ENCODE measurements around the gene CAPN15.
"Not testable (repeated sequence)": the region's sequence is repeated elsewhere in the genome, so short reads cannot be mapped to it uniquely, and the experiment has no call there.

CAPN15 gene

DNA sequence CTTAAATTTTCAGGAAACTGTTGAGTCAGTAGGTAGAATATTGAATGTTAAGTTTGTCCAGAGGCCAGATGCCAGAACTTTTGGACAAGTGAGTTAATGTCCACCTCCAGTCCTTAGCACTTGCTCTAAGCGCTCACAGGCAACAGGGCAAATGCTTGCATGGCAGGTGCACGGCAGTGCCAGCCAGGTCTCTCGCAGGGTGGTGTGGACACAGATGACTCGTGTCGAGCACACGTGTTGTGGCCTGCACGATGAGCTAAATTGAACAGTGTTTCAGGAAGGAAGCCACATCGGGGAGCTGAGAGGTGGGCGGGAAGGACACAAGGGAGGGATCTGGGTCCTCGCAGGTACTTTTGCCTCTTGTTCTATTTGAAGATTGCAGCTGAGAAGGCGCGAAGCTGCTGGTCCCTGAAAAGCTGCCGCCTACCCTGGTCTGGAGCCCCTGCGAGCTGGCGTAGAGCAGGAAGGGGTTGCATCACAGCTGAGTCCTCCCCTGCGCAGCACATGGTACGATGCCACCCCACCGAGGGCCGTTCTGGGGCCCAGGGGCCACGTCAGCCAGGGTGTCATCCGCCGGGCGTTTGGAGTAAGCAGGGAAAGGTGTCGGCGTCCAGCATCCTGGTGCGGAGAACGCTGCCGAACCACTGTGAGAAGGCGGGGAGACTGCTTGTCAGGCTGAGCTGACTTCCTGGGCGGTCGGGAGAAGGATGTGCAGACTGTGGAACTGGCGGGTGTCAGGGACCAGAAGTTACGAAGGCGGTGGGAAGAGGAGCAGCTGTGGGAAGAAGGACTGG, 68.6 kb downstream of the CAPN15 start:
- TF ChIP-seq, protein P1, sequence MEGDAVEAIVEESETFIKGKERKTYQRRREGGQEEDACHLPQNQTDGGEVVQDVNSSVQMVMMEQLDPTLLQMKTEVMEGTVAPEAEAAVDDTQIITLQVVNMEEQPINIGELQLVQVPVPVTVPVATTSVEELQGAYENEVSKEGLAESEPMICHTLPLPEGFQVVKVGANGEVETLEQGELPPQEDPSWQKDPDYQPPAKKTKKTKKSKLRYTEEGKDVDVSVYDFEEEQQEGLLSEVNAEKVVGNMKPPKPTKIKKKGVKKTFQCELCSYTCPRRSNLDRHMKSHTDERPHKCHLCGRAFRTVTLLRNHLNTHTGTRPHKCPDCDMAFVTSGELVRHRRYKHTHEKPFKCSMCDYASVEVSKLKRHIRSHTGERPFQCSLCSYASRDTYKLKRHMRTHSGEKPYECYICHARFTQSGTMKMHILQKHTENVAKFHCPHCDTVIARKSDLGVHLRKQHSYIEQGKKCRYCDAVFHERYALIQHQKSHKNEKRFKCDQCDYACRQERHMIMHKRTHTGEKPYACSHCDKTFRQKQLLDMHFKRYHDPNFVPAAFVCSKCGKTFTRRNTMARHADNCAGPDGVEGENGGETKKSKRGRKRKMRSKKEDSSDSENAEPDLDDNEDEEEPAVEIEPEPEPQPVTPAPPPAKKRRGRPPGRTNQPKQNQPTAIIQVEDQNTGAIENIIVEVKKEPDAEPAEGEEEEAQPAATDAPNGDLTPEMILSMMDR (IDR thresholded peaks at IDR 0.05; ENCODE audit: low read depth, low read length), result no peak
- TF ChIP-seq MYC (IDR thresholded peaks at IDR 0.05; ENCODE audit: low read depth, low read length) (peak; percentile 30; the same call in 1 of the 2 replicates), POLR2A (IDR thresholded peaks at IDR 0.05; ENCODE audit: extremely low read depth, insufficient read length) (no peak)
- TF ChIP-seq, protein P2, sequence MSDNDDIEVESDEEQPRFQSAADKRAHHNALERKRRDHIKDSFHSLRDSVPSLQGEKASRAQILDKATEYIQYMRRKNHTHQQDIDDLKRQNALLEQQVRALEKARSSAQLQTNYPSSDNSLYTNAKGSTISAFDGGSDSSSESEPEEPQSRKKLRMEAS (IDR thresholded peaks at IDR 0.05; ENCODE audit: low read depth, low read length), result peak; percentile 71; the same call in 1 of the 2 replicates
- peak; percentile 55 for DNase-seq (ENCODE audit: low read depth)
- H3K4me3 ChIP-seq (ENCODE audit: low read depth, low read length), result no peak overlapping the region

DNA sequence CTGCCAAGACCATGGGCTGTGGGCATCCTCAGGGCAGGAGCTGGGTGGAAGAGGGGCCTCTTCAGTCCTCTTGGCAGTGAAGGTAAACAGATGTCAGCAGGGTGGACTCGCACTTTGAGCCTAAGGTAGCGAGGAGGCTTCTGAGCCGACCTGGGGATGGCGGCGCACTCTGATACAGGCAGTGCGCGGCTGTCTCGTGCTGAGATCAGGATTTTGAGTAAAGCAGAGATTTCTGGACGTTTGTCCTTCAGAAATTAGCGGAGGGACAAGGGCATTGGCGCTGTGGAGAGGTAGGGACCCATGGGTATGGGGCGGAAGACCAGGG, 69.2 kb downstream of the CAPN15 start:
- TF ChIP-seq POLR2A (IDR thresholded peaks at IDR 0.05; ENCODE audit: extremely low read depth, insufficient read length), result no peak
- TF ChIP-seq MYC (IDR thresholded peaks at IDR 0.05; ENCODE audit: low read depth, low read length), result no peak
- TF ChIP-seq, protein P2 (IDR thresholded peaks at IDR 0.05; ENCODE audit: low read depth, low read length), result no peak
- TF ChIP-seq, protein P1 (IDR thresholded peaks at IDR 0.05; ENCODE audit: low read depth, low read length), result no peak
- H3K4me3 ChIP-seq (ENCODE audit: low read depth, low read length), result no peak overlapping the region
- no peak for DNase-seq (ENCODE audit: low read depth)

DNA sequence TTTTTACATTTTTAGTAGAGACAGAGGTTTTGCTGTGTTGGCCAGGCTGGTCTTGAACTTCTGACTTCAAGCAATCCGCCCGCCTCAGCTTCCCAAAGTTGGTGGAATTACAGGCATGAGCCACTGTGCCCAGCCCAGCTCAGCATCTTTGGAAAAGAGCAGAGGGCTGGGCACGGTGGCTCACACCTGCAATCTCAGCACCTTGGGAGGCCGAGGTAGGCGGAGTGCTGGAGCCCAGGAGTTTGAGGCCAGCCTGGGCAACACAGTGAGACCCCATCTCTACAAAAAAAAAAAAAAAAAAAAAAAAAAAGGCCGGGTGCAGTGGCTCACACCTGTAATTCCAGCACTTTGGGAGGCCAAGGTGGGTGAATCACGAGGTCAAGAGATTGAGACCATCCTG, 70.1 kb downstream of the CAPN15 start:
- not testable (repeated sequence) for H3K4me3 ChIP-seq (ENCODE audit: low read depth, low read length); DNase-seq (ENCODE audit: low read depth)

DNA sequence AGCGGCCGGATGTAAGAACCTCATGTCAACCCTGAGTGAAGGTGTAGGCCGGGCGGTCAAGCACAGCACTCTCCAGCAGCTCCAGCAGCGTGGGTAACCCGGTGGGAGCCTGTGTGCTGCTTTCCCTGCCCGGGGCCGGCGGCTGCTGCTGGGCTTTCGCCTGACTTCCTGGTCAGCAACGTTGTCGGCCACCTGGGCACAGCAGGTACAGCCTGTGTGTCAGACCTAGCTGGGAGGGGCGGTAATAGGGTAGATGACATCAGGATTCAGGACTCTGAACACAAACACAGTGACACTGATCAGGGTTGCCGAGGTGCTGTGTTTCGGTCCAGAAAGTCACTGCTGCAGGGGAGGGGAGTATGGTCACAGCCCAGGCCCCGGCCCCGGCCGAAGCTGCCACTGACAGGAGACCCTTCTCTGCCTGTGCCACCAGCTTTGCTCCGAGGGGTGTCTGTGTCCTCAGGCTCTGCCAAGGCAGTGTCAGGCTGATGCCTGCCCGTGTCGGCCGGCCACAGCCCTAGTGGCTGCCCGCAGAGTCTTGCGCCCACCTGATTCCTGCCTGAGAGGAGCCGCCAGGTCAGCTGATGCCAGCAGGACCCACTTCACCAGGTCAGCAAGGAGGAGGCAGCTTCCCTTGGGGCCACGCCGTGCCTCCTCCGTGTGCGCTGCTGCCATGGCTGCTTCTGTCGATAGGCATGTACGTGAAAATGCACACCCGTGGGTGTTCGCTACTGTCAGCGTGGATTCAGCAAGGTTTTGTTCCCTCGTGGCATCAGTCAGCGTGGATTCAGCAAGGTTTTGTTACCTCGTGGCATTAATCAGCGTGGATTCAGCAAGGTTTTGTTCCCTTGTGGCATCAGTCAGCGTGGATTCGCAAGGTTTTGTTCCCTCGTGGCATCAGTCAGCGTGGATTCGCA, 71.6 kb downstream of the CAPN15 start:
- TF ChIP-seq POLR2A (IDR thresholded peaks at IDR 0.05; ENCODE audit: extremely low read depth, insufficient read length) (no peak), MYC (IDR thresholded peaks at IDR 0.05; ENCODE audit: low read depth, low read length) (no peak)
- TF ChIP-seq, protein P1 (IDR thresholded peaks at IDR 0.05; ENCODE audit: low read depth, low read length), result no peak
- TF ChIP-seq, protein P2 (IDR thresholded peaks at IDR 0.05; ENCODE audit: low read depth, low read length), result no peak
- no peak for DNase-seq (ENCODE audit: low read depth)
- no peak overlapping the region for H3K4me3 ChIP-seq (ENCODE audit: low read depth, low read length)

DNA sequence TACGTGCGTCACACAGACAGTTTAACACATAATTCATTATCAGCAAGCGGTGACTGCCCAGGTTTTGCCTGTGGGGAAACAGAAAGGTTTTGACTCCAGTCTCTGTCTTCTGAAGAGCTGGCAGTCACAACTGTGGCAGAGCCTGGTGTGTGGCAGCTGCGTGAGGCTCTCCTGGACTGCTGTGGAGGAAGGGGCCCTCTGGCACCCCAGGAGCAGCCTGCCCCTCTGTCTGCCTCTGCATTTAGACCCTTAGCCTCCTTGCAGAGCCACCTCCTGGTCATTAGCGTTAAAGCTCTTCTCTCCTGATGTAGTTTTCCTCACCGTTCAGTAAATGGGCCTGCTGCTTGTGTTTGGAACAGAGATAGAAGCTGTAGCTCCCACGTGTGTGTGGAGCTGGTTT, 73.3 kb downstream of the CAPN15 start:
- DNase-seq (ENCODE audit: low read depth), result peak; percentile 33
- H3K4me3 ChIP-seq (ENCODE audit: low read depth, low read length), result no peak overlapping the region
- TF ChIP-seq, protein P1 (IDR thresholded peaks at IDR 0.05; ENCODE audit: low read depth, low read length), result peak; percentile 10
- TF ChIP-seq, protein P2 (IDR thresholded peaks at IDR 0.05; ENCODE audit: low read depth, low read length), result no peak

DNA sequence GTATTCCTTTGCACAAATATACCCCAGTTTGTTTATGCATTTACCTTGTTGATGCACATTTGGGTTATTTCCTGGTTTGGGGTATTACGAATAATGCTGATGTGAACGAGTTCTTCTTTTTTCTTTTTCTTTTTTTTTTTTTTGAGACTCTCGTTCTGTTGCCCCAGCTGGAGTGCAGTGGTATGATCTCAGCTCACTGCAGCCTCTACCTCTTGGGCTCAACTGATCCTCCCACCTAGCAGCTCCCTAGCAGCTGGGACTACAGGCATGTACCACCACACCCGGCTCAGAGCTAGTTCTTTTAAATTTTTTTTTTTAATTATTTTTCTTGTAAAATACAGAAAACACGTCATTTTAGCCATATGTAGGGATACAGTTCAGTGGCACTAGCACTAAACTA, 76.4 kb downstream of the CAPN15 start:
- DNase-seq (ENCODE audit: low read depth), result no peak
- TF ChIP-seq, protein P2 (IDR thresholded peaks at IDR 0.05; ENCODE audit: low read depth, low read length), result no peak
- no peak for TF ChIP-seq POLR2A (IDR thresholded peaks at IDR 0.05; ENCODE audit: extremely low read depth, insufficient read length)
- TF ChIP-seq, protein P1 (IDR thresholded peaks at IDR 0.05; ENCODE audit: low read depth, low read length), result no peak
- no peak for TF ChIP-seq MYC (IDR thresholded peaks at IDR 0.05; ENCODE audit: low read depth, low read length)
- no peak overlapping the region for H3K4me3 ChIP-seq (ENCODE audit: low read depth, low read length)
